Stimulated activated CD8-positive, alpha-beta memory T cell treated with anti-CD3 and anti-CD28 coated beads, Interleukin-15, amount 100 ng/mL, for 24 hours (primary cell): ENCODE measurements around the gene LRRTM4.

ENCODE experiments used
- DNase-seq: peaks from one replicate; pipeline ENCODE4 v3.0.0-alpha.2; 2020; ENCODE audit warnings: low read depth

Gene LRRTM4

DNA sequence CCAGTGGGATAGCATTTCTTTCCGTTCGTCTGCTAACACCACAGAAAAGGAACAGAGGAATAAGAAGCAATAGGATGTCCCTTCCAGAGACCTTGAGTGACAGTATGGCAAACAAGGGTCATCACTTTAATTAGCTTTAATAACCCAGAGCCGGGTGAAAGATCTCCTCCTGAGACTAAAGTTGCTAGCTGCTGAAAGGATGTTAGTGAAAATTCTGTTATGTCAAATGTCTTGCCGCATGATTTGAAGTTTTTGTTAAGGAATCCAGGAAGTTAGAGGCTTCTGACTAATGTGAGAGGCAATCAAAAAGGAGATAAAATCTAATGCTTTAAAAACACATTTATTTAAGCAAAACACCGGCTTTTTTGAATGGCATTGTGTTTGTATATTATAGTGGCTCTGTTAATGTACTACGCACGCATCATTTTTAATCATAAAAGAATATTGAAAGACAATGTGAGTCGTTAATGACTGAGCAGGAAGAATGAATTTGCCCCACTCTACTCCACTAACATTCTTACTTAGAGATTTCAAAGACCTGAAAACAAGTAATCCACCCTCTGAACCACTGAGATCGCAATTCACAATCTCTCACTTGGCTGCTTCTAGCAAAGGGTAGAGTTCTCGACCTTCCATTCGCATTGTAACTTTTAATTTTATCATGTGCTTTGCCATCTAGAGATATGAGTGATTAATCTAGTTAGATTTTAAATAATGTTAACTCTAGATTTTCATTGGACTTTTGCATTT lies 536.6 kb downstream of the LRRTM4 start:
- DNase-seq, result no peak

DNA sequence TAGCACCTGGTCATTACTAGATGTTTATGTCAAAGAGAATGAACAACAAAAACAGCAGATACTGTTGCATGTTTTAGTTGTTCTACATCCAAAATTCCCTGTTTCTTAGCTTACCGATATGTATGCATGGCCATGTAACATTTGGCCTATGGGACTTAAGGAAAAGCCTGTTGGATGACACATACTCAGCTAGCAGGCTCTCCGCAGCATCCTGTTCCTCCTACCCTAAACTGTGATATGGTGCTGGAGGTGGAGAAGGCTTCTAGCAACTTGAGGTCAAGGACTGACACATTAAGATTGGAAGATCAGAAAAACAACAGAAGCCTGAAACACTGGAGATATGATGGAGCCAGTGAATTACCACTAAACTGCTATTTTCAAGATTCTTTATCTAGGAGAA lies 537.8 kb downstream of the LRRTM4 start:
- no peak for DNase-seq

DNA sequence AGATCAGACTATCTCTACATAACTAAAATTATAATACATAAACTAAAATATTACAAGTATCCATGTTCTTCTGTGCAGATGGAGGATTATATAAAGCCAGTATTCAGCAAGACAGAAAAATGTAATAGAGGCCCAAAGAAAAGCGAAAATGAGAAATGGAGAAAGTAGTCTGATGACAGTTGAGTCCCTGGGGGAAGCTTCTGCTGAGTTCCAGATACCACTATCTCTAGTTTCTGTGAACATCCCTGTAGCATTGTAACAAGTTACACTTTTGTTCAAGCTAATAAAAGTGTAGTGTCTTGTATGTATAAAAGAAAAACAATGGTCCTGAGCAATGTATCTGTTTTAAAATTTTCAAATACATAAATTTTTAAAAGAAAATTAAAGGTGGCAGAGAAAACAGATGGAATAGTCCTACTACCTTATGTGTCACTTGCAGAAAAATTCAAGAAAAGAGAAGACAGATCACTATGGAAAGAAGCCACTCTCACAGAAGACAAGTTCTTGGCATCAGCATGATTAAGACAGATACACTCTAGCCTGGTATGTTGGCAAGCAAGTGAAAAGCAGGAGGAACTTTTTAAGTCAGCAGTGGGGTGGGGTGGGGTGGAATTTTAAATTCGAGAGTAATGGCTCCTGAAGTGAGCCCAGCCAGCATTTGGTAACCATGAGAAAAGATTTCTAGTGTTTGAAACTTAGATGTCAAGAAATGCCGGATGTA lies 541.9 kb downstream of the LRRTM4 start:
- no peak for DNase-seq

DNA sequence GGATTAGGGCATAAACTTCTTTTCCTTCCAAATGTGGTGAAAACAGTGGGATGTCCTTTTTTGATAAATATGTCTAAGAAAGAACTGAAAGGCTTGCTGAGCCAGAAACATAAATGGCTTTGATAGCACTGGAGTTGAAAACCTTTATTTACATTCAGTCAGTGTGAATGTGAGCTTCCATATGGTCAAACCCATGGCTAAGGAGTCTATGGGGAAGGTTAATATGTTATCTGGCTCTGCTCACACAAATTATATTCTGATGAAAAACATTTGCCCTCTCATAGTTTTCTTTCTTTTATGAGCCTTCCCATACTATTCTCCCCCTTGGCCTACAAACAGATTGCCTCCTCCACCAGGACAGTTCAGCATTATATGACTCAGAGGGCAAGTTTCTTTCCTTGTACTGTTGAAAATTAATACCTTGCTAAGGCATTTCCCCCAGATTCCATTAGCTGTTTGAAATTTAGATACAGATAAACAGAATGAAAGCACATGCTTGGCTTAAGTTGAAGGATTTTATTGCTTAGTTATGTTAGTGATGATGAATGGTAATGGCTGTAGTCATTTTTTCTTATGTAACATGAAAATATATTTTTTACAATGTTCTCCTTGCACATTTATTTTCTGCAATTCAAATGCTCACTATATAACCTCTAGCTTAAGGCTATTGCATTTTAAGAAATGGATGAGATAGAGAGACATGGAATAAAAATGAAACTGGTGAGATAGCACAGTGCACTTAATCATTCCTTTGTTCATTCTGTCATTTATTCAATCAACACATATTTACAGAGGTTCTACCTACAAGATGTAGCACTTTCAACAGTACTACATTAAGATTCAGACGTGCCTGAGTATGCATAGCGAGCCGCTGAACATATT lies 544.1 kb downstream of the LRRTM4 start:
- DNase-seq, result no peak

DNA sequence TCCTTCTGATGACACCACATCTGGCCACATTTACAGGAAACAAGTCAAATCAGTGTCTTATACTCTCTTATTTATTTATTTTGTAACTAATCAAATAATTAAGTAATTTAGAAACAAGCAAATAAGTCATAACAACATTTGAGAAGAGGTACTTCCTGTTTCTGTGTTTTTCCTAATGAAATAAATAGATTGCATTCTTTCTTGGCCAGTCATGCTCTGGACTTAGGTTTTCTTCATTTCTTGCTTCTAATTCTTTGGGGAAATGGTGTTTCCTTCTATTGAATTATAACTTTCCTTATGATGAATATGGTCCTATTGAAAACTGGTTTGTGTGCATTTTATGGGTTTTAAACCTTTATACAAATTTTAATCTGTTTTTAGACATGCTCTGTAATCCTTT lies 546.4 kb downstream of the LRRTM4 start:
- no peak for DNase-seq

DNA sequence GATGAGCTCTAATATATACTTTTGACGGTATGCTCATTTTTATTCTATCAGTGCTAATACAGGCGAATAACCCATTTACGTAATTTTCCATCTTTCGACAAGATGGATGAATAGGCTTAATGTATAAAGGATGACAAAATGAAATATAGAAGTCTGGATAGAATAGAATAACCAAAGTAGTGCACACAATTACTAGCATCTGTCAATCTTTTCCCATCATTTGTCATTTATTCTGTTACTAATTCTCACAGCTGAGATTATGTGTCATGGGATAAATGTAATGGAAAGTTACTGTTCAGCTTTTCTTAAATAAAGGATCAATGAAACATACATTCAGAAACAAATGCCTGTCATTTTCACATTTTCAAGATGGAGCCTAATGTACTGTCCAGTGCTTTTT lies 548.6 kb downstream of the LRRTM4 start:
- no peak for DNase-seq

DNA sequence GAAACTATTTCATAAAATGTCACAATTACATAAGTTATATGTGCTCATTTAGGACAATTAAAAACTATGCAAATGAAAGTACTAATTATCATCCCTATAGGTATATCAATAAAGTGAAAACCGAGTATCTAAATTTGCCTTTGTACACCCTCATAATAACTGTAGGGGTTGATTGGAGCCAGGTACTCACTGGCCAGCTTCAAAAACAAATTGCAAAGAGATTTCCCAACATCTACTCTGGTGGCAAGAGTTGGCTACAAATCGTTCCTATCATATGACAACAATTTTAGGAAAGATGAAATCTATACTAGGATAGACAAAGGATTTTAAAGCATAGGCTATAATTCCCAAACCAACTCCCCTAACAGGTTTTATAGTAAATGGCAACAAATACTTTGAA lies 556.4 kb downstream of the LRRTM4 start:
- DNase-seq, result no peak

DNA sequence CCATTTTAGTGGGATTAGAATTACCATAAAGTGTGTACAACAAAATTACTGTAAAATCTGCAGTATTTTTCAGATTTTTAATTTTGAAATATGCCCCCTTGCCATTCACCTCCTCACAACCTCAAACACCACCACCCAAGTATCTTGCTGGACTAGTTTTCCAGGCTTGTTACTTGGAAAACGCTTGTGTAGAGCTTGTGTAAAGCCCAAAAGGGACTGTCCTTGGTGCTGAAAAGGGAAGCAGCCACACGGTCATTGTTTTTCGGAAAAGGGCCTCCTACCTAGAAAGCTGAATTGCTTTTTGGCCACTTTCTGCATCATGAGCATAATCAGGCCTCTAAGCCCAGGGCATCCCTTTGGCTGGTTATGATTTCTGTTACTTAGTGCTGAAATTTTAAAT lies 563.4 kb downstream of the LRRTM4 start:
- DNase-seq, result no peak

DNA sequence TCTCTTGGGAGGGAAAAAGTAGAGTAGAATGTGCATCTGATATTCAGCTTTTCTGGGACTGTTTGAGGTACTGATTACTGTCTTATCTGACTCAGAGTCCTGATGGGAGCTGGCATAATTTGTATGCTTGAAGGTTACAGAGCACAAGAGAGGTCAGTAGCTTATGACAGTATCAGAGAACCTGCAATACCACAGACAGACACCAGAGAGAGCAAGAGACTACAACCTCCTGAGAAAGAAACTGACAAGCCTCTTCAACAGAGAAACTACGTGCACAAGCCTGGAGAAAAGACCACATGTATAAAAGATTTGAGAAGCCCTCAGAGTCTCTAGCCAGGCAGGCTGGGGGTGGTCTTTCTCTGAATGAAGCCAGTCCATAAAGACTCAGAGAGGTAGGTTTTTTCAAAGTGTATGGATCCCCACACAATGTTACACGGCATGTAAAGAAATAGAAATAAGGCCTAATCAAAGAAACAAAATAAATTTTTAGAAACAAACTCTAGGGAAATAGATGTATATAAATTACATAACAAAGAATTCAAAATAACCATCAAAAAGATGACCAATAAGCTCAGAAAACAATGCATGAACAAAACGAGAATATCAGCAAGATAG lies 568.3 kb downstream of the LRRTM4 start:
- no peak for DNase-seq

DNA sequence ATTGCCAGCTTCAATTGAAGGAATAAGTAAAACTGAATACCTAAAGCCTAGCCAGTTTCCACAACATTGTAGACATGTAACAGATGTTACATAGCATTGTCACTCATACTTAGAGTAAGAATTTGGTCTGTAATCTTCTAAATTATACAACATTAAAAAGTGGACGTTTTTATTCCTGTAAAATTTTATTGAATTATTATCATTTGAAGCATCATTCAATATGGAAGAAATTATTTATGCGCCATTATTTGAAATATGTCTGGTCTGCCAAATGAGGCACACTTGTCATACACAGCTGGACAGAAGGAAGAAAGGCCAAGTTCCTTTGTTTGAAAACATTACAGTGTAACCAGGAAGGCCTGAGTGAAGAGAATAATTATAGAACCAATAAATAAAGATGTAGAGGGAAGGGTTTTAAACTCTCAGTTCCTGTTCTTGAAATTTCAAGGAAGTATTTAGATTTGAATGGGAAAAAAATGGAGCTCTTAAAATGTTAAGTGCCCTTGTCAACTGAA lies 575.5 kb downstream of the LRRTM4 start:
- no peak for DNase-seq

DNA sequence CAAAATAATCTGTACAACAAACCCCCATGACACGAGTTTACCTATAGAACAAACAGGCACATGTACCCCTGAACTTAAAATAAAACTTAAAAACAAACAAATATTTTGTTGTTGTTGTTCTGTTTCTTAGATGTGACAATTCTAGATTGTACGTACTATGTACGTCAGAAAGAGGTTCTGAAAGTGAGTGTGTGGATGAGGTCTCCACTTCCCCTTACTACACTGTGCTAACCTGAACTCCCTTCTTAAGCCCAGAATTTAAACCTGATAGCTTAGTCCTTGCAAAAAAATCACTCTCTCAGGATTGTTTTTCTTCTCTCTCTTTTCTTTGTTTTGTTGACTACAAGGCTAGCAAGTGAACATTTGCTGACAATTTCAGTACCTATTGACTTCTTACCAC lies 581.6 kb downstream of the LRRTM4 start:
- DNase-seq, result no peak

DNA sequence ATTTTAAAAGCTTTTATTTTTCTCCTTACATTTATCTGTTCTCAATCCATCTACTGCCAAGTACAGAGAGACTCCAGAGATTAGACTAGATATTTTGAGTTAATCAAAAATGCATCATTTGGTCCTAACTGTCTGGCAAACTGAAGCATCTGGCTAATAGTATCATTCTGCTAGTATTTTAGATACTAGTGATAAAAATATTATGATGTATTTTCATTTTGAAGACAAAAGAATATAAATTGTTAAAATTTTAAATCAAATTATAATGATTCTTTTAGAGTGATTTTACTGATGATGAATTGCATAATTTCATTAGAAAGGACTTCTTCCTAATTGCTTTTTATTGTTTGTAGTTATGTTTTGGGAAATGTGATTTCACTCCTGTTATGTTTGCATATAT lies 584.0 kb downstream of the LRRTM4 start:
- no peak for DNase-seq

DNA sequence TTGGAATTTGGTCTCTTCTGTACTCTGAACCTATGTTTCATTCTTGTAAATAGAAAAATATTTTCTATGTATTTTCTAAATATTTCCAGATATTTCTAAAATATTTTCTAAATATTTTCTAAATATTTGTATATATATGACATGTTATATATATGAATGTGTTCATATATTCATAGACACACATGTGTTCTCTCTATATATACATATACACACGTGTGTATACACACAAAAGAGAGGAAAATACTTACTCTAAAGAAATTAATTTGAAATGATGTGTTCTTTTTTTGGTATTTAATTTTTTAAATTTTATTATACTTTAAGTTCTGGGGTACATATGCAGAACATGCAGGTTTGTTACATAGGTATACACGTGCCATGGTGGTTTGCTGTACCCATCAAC lies 589.6 kb downstream of the LRRTM4 start:
- DNase-seq, result no peak

DNA sequence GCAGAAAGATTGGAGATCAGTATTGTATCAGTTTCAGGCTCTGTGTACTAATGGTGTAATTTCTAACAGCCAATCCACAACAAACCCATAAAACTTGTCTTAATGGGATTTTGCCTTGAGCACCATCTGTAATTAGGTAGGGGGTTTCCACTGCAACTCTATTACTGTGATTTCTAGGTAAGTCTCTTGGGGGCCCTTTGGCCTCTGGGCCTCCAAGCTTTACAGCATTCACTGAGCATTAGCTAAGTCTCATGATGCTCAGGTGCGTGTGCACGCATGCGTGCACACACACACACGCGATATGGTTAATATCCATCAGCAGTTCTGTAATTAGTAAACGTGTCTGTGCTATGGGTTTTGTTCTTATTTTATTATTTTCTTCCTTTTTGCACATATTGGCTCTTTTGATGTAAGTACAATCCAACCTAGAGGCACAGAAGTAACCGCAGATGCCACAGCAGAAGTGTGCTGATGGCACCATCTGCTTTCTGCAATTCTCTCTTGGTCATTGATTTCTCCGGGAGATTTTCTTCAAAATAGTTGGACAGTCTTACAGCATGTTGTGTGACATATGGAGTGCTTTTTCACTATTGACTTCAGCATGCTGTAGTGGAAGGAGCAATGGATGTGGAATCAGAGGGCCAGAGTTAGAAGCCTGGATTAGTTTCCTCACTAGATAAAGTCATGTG lies 592.0 kb downstream of the LRRTM4 start:
- DNase-seq, result no peak

DNA sequence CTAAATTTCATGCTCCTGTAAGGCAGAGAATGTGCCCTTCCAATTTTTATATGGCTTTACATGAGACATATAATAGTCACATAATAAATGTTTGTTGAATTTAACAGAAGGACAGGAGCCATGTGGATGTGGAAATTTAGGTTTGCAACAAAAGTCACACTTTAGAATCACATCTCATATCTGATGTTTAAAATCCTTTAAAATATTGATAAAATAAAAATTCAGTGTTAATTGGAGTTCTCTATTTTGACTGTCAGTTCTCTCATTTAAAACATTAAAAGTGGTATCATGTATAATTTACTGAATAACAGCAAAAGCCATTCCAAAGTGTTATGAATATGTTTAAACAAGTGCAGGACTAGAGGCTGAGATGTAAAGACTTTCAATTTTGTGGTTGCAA lies 594.1 kb downstream of the LRRTM4 start:
- DNase-seq, result no peak

DNA sequence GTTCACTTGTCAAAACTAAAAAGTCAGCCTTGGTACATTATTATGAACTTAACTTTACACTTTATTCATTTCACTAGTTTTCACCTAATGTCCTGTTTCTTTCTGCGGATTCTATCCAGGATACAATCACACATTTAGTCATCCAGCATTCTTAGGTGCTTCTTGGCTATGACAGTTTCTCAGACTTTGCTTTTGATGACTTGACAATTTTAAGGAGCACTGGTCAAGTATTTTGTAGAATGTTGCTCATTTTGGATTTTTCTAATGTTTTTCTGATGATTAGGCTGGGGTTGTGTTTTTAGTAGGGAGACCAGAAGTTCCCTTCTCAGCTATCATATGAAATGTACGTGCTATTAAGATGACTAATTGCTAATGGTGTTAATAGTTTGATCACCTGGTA lies 601.2 kb downstream of the LRRTM4 start:
- no peak for DNase-seq

DNA sequence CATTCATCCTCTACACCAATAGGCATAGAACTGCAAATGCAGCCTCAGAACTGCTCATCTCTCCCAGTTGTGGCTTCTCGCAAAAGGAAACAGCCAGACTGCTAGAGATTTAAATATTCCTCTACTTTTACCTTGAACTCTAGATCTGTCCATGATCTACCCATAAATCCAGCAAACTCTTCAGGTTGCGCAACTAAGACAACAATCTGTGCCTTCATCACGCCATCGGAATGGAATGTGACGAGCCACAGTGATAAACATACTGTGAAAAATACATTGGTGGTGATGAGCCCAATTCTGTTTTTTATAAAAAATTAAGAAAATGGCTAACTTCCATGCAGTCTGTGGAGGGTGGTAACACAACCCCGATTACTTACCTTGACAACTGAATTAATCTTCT lies 626.7 kb downstream of the LRRTM4 start:
- no peak for DNase-seq

DNA sequence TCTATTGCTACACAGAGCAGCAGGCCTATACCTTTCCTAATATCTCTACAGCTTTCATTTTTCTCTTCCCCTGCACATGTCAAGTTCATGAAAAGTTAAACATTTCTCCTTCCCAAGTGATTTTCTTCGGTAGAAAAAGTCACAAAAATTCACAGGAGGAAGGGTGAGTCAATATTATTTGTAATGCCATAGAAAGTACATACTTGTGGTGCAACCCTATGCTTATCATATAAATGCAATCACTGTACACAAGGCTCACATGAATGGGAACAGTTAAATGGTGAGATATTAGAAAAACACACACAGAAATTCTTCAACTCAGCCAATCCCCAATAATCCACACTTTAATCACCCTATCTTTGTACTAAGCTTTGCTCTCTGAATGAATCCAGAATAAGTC lies 651.6 kb downstream of the LRRTM4 start:
- no peak for DNase-seq

DNA sequence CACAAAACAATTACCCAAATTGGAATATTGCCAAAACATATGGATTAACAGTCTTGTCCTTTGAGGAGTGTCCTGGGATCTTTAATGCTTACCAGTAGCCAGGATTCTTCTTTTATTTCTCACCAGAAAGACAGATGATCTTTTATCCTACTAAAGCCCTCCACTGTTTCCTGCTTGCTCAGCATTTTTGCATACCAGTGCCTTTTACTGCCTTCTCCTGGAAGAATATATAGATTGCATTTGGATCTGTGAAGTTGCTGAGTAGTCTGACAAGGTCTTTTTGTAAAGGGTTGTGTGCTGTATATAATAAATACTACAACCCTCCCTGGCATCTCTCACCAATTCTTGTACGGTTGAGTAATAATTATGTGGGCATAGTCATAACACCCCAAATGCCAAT lies 652.2 kb downstream of the LRRTM4 start:
- DNase-seq, result no peak

DNA sequence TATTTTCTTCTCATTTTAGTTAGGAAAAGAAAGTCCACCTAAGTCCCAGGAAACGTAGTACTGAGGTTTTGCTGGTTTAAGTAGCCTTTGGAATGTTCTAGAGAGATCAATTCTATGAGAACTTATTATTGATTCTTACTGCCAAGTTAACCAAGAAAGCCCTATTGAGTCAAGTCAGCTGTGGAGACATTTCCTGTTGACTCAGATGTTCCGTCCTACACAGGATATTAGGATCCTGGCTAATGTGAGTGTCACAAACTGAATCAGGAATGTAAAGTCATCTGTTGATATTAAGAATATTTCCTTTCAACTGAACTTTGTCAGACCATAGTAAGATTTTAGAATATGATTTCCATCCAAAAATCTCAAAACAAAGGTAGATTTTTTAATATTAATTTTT lies 654.3 kb downstream of the LRRTM4 start:
- no peak for DNase-seq

DNA sequence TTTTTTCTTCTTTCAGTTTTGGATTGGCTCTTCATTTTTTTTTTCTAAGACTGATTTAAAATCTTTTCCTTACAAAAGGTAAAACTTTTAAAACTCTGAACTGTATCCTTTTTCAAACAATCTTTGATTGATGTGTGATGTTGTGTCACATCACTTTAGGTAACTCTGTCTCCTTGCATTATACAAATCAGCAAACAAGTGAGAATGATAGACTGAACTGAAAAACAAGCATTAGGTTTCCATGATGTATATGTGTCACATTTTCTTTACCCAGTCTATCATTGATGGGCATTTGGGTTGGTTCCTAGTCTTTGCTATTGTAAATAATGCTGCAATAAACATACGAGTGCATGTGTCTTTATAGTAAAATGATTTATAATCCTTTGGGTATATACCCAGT lies 655.7 kb downstream of the LRRTM4 start:
- DNase-seq, result no peak

DNA sequence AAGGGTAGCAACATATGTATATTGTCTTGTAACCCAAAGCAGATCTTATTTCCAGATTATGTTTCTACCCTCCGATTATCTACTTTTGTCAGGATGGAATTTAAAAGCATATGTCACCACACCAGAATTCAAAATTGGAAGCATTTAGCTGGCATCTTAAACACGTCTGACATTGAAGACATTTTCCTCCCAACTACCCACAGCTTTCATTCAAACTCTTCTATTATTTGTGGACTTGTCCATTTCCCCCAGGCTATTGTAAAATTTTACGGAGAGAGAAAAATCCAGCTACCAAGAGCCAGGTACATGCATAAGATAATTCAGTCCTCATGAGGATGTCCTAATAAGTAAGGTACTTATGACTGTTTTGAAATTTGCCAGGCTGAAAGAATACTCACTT lies 659.3 kb downstream of the LRRTM4 start:
- no peak for DNase-seq
